Colonic mucosa (tissue), 4 donors: Measurements from ENCODE around the gene SLC9A8. TPM values are rescaled to one million over a fixed set of nuclear protein-coding genes. Genes with fewer than 3 reads are reported as not detected.

Experiments used
- DNase-seq: peaks from one replicate; pipeline ENCODE4 v3.0.0-alpha.2; 2020
- H3K27ac ChIP-seq: fragments of 200-600 bp; one replicate; pipeline ENCODE4 v1.8.0; 2021
- H3K27me3 ChIP-seq: fragments of 200-600 bp; one replicate; pipeline ENCODE4 v1.8.0; 2021
- H3K36me3 ChIP-seq: fragments of 200-600 bp; one replicate; pipeline ENCODE4 v1.8.0; 2021
- H3K4me1 ChIP-seq: fragments of 200-600 bp; one replicate; pipeline ENCODE4 v1.8.0; 2021; ENCODE audit warnings: mild to moderate bottlenecking
- H3K4me3 ChIP-seq: fragments of 200-600 bp; one replicate; pipeline ENCODE4 v1.8.0; 2021
- H3K9ac ChIP-seq, 2 donors: one replicate each; pipeline ENCODE4 v1.7.0; 2013; ENCODE audit warnings: control low read depth in 2 of 2, low read depth in 2 of 2, low read length in 2 of 2
- H3K9me3 ChIP-seq: fragments of 200-600 bp; one replicate; pipeline ENCODE4 v1.8.0; 2021
- CTCF ChIP-seq: fragments of 200-600 bp; IDR thresholded peaks from one replicate; pipeline ENCODE4 v1.8.0; 2022; ENCODE audit warnings: antibody characterized with exemption, mild to moderate bottlenecking
- intact Hi-C: fragments of 100-400 bp; cut with DNase I; formaldehyde crosslinking; loops from one replicate; pipeline ENCODE4 v1.14.1; 2022
- total RNA-seq, 2 donors: library from RNA; stranded (reverse); fragmentation: NEBNext Ultra II Directional in 1 of 2; extraction: Animal tissue kit (Norgen Biotek cat#: 25700) in 1 of 2; gene quantifications; one replicate each; pipeline ENCODE4 v1.2.1, GENCODE V29; 2021
- donor health status: healthy.
- donor health status: DM: no; HTN: no; CAD: no.
- donor health status: DM: no; HTN: no; CAD: no.

The SLC9A8 gene
- total RNA-seq, 2 donors from 2014 or later = 6.0 to 11.1 TPM

- Histone ChIP-seq H3K27ac (peak overlapping the region; percentile 92), H3K27me3 (no peaks in the 10 kb centered on the region), H3K9ac (peak overlapping the region; percentile 92 to 98), H3K4me3 (peak overlapping the region; percentile 81), H3K4me1 (peaks cover 16% of the 10 kb centered on the region), H3K9me3 (no peaks in the 10 kb centered on the region), H3K36me3 (no peaks in the 10 kb centered on the region)
- no peak for DNase-seq
- TF ChIP-seq CTCF = no peak
- intact Hi-C loops = no loop called here
Measured at GRCh38 chr20:49914310-49915117, 101.9 kb downstream of the SLC9A8 start.

GRCh38 chr20:49915118-49915379, 102.4 kb downstream of the SLC9A8 start:
- Histone ChIP-seq H3K27me3 (no peaks in the 10 kb centered on the region), H3K4me1 (peaks cover 16% of the 10 kb centered on the region), H3K9ac (peak overlapping the region; percentile 92 to 98), H3K27ac (peak overlapping the region; percentile 92), H3K36me3 (no peaks in the 10 kb centered on the region), H3K9me3 (no peaks in the 10 kb centered on the region), H3K4me3 (peak overlapping the region; percentile 81)
- intact Hi-C loops = no loop called here
- no peak for DNase-seq
- no peak for TF ChIP-seq CTCF

GRCh38 chr20:49915380-49916145, 102.9 kb downstream of the SLC9A8 start, which contains the start of gene SPATA2:
Gene SPATA2 (minus strand): TSS chr20:49915529. CDS start chr20:49908490, 7,039 bp downstream.
- no peak for TF ChIP-seq CTCF
- DNase-seq = peak; percentile 96
- Histone ChIP-seq H3K36me3 (no peaks in the 10 kb centered on the region), H3K4me3 (peak within 1 kb of the TSS; percentile 81), H3K9ac (peak within 1 kb of the TSS; percentile 92 to 98), H3K4me1 (peaks cover 14% of the 10 kb centered on the region), H3K27ac (peak within 1 kb of the TSS; percentile 92), H3K27me3 (no peaks in the 10 kb centered on the region), H3K9me3 (no peaks in the 10 kb centered on the region)
- intact Hi-C loops = no loop called here

GRCh38 chr20:49916146-49917002, 103.7 kb downstream of the SLC9A8 start:
- peaks cover 8% of the 10 kb centered on the region for H3K4me1 ChIP-seq
- intact Hi-C loops = no loop called here
- no peaks in the 10 kb centered on the region for H3K27me3 ChIP-seq
- peak; percentile 84 for DNase-seq
- H3K27ac ChIP-seq = peak overlapping the region; percentile 92
- H3K9me3 ChIP-seq = no peaks in the 10 kb centered on the region
- H3K36me3 ChIP-seq = no peaks in the 10 kb centered on the region
- H3K4me3 ChIP-seq = peak overlapping the region; percentile 81
- H3K9ac ChIP-seq = peak overlapping the region; percentile 92 to 98
- no peak for TF ChIP-seq CTCF

GRCh38 chr20:49918446-49918845, 105.8 kb downstream of the SLC9A8 start:
- Histone ChIP-seq H3K4me3 (no peak overlapping the region), H3K9me3 (no peaks in the 10 kb centered on the region), H3K36me3 (no peaks in the 10 kb centered on the region), H3K9ac (no peak overlapping the region), H3K27ac (no peak overlapping the region), H3K27me3 (no peaks in the 10 kb centered on the region), H3K4me1 (peaks cover 6% of the 10 kb centered on the region)
- no peak for DNase-seq
- no peak for TF ChIP-seq CTCF
- intact Hi-C loops = no loop called here
